ENCODE measurements around the gene ACOX2. TPM values are rescaled to one million over a fixed set of nuclear protein-coding genes. Genes with fewer than 3 reads are reported as not detected.

ACOX2 gene
- total RNA-seq, 1 donor from 2014 or later: 0.91 TPM

DNA sequence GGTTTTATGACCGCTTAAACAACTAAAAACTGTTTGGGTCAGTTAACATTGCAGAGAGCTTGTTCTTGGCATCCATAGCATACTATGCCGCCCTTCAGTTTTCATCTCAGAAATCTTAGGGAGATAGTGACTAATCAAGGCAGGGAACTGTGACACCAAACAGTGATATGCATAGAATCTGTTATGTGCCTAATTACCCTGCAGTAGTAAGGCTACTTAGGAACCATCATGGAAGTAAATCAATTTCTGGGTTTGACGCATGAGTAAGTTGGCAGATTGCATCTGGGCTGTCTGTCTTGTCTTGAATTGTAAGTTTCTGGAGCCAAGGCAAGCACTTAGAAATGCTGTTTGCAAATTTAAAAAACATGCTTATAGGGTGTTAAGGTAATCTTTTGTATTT, 22.6 kb downstream of the ACOX2 start:
- DNase-seq (ENCODE audit: low read depth): no peak

DNA sequence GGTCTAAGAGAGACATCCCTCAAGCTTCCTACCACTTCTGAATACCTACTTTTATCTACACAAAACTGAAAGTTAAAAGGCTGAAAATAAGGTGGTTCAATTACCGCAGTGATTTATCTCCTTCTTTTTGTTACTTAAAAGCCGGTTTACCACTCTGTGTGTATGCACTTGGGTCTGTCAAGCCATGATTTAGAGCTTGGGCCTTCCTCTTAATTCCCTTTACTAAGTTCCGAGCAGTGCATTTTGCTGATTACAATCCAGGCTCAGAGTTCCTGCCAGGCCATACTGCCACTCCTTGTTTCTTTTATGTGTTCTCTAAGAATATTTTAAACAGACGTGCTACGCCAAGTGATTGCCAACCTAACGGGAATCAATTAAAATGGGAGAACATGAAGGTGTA, 28.6 kb downstream of the ACOX2 start:
- DNase-seq (ENCODE audit: low read depth): no peak

DNA sequence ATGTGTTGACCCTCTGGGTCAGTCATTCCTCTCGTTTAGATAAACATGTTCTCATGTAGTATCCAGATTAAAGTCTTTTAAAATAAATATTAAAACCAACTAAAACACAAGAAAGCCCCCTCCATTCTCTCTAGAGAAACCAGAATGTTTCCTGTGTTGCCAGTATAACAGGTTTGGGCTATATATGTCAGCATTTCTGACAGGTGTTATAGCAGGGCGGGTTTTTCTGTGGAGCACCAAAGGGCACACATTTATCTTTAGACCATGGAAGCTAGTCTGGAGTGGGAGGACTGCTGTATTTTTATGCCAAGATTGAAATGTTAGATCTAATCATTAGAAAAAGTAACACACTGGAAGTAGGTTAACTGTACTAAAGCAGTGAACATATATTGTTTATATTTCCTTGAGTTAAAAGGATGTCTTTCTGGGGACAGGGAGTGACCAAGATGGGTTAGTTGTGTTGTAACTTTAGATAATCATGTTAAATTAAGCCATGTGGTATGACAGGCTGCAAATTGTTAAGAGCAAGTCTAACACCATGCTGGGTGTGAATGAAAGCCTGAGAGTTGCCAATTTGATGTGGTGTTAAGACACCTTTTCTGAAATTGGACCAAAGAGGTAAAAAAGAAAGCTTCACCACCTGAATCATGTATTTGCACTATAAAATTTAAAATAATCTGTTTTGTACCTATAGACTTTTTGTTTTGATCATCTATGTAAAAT, 29.5 kb downstream of the ACOX2 start:
- DNase-seq (ENCODE audit: low read depth): peak; percentile 13

DNA sequence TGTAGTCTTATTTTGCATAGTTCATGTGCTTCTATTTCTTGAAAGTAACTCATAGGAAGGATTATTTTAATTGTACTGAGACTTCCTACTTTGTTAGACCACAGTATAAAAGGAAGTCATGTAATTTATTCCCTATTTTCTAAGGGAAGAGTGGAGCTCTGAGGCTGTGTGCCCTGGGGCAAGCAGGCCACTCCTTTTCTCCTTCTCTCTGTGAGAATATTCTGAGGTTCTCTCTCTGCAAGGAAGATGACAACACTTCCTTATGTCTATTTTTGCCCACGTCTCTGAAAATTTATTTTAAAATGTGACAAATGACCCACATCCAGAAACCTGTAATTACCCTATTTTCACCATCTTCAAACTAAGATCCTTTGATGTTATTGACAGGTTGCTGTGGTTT, 34.1 kb downstream of the ACOX2 start:
- no peak for DNase-seq (ENCODE audit: low read depth)

DNA sequence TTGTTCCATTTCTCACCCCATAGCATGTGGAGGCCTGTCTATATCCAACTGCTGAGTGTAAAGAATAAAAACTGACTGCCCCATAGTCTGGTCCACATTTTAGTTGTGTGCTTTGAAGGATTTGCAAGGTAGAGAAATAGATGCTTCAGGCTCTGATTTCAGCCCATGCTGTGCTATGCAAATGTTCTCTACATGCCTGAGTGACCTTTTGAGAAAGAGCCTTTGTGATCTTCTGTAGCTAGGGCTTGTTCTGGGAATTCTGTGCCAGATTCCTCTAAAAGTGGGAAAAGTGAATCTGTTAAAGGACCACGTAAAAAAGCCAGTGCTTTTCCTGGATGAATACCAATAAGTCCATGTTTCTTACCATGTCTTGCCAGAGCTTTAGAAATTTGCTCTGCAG, 39.9 kb downstream of the ACOX2 start:
- DNase-seq (ENCODE audit: low read depth): no peak

DNA sequence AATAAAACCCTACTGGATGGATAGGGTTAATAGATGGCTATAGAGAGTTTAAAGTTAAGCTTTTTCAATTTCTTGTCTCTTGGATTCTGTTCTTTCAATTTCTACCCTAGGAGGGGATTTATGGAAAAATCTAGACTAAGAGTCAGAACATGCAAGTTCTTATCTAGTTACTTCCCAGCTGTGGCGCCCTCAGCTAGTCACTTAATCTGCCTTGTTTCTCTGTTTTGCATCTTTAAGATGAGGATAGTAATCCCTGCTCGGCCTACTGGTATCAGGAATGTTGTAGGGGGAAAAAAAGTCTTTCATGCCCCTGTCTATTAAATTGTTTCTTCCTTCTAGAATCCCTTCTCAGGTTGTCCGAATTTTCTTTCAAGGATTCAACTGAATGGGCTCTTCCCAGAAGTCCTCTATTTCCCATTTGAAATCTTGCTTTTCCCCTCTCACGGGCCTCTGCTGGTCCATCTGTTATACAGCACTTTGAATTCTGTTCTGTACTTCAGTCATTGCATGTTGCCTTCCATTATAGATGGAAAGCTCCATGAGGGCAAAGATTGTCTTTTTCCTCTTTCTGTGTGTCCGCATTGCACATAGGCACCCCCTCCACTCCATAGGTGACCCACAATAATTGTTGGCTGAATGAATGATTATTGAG, 40.7 kb downstream of the ACOX2 start:
- no peak for DNase-seq (ENCODE audit: low read depth)

DNA sequence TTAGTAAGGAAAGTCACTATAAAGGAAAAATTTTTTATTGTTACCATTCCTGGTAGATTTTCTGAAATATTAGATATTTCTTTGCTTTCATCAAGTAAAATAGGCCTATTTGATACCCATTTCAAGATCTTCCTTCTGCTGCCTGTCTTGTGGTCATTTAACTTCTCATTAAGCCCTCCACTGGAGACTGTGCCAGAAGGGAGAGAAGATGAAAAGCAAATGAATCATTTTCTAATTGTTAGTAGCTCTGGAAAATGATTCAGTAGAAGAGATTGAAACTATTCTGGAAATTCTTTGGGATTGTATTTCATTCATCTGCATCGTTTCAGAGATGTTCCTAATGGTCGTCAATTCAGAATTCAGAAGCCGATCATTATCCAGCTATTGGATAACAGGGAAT, 41.9 kb downstream of the ACOX2 start:
- no peak for DNase-seq (ENCODE audit: low read depth)

DNA sequence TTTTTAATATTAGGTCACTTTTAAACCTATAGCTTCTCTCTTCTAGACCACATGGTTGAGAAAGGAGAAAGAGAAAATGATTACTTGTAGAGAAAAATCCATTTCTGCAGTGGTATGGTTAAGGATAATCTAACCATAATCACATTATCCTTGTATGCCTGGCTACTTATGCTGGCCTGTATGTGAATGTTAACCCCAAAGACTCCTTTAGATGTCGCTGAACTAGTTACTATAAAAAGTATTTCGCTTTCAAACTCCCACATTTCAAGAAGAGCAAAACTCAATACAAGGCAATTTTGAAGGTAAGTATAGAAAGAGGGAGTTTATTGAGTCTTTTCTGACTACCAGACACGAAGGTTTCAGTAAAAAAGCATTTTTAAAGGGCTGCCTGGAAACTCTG, 42.9 kb downstream of the ACOX2 start:
- no peak for DNase-seq (ENCODE audit: low read depth)

DNA sequence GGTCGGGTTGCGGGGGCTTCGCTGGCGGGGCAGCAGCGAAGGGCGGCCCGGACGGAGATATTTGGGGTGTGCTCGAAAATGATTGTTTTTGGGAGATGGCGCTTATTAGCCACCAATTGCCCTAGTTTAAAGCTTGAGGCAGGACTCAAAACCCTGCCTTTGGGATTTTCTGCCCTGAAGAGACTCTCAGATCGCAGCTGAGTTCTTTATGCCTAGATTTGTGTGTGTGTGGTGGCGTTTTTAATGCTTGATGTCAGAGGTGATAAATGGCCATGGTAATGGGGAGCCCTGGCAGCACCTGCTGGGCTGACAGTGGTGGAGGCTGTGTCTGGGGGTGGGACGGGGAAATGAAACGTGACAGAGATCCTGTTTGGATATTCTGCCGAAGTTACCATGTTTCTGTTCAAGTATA, 44.5 kb downstream of the ACOX2 start:
- DNase-seq (ENCODE audit: low read depth): peak; percentile 62

DNA sequence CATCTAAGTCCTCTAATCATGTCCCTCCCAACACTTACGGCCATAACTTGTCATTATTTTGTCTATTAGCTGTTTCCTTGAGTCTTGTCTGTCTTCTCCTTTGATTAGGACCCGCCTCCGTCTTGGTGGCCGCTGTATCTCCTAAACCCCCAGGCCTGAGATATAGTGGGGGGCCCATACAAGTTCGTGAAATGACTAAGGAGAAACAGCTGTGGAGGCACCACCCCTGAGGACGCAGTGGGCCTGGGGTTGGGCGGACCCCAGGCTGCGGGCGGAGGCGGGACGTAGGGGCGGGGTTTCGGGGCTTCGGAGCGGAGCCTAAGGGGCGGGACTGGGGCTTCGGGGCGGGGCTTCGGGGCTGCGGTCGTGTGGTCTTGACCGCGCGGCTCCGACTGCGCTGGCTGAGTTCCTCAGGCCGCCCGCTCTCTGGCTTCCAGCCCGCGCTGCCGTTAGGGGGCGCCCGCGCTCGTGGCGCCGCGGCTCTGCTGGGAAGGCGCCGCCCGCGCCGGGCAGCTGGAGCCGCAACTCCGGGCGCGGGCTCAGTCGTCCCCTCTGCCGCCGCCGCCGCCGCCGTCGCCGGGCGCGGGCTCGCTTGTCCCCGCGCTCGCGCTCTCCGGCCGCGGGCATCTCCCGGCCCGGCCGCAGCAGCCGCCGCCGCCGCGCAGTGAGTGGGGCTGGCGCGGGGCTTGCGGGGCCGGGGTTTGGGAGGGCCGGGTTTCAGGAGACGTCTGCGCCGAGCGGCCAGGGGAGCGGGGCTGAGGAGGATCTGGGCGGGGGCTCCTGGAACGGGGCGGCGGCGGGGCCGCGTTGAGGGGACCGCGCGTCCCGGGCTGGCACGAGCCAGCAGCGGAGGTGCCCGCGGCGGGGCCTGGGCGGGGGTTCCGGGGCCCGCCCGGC, 45.2 kb downstream of the ACOX2 start, which contains the start of gene KCTD6:
TSS of gene KCTD6 (plus strand) at position 591 of the 897 bp plus-strand sequence. CDS start 6,660 bp downstream, outside the sequence.
- peak; percentile 93 for DNase-seq (ENCODE audit: low read depth)

DNA sequence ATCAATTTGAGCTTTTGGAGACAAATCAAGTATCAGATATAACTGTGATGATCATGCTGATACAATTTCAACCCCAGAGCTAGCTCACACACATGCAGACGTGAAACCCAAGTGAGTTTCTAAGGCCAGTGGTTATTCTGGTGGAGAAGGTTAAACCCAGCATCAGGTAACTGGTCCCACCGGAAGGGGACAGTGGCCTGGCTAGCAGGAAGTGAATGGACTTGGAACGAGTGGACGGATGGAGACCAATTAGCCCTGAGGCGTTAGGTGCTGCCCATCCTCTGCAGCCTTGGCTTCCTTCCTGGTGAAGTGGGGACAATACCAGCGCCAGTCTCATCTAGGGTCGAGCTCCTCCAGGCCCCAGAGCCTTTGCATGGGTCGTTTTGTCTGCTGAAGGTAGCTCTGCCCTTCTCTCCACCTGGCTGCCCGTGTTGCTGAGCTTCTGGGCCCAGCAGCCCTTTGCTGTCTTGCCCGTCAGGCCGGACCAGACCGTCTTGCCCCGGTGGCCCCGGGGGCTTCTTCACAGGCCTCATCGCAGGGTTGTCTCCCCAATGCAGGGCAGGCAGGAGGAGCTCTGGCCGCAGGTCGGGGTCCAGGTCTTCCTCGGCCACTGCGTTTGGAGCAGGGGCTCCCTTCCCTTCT, 46.0 kb downstream of the ACOX2 start:
- DNase-seq (ENCODE audit: low read depth): no peak

DNA sequence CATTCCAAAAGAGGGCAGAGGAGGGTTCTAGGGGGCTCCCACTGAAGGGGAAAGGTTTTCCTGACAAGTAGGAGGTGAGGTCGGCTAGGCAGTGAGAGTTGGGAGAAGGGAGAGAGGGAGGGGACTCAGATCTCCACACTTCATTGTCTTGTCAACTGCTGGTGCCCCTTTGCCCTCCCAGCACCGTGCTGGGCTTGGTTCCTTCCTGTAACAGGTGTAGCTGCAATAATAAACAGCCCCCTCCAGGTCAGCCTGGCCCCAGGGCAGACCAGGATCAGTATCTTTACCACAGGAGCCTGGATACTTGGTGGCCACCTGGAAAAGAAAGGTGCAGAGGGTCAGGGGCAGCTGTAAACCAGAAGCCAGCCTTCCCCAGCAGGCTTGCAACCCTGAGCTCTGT, 48.0 kb downstream of the ACOX2 start:
- DNase-seq (ENCODE audit: low read depth): no peak

DNA sequence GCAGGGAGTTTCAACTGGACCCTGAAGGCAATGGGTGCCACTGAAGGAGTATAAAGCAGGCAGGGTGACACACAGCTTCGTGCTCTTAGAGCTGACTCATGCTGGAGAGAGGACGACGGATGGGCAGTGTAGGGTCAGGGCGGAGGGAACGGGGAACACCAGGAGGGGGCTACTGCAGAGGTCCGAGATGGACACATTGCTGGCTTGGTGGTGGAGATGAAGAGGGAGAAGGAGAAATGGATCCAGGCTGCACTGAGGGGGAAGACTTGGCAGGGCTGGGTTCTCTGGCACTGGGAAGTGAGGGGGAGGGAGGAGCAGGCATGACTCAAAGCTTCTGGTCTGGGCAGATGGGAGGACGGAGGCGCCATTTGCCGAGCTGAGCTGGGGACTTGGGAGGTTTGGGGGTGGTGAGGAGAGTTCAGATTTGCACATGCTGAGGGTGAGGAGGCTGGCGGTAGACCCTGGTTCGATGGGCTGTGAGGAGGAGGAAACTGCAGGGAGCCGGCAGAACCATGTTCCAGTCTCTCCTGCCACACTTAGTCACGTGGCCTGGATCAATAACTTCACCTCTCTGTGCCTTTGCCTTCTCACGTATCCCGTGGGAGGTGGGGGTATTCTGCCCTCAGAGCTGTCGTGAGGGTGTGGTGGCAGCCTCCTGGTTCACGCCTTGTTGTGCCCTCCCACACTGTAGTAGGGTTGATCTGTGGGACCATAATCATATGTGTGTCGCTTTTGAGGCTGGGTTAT, 49.7 kb downstream of the ACOX2 start:
- peak; percentile 61 for DNase-seq (ENCODE audit: low read depth)

DNA sequence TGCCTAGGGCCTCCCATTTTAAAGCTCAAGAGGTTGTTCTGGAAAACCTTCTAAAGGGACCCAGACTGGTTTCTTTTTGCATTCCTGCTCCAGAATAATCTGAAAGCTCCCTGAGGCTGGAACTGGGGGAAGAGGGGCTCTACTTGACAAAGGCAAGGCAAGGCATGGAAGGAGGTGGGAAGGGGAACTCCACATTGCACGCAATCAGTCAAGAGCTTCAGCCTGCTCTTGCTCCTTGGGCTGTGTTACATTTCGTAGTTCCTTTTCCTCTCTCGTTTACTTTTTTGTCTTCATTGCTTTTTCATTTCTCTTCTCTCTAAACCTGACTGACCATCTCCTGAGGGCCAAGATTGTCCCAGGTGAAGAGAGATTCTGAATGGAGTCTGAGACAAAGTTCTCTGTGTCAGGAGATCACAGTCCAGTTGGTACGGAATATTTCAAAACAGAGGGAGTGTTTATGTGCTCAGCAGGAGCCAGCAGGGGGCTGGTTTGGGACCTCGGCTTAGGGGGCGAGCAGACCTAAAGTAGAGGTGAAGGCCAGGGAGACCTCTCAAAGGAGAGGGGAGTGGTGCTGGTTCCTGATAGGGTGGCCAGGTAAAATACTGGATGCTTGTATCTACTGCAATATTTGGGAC, 51.1 kb downstream of the ACOX2 start:
- no peak for DNase-seq (ENCODE audit: low read depth)

DNA sequence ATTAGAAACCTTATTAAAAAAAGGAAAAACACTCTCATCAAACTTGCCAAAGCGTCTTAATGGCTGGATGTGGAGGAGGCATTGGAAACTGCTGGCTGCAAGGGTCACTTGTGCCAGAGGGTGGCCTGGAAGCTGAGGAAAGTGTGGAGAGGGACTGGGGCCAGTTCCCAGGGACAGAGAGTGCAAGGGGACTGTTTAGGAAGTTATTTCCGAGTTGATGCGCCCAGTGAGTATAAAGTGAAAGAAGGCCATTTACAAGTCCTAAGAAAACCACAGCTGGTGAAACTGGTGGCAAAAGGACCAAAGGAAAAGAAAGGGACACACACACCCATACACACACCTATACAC, 52.3 kb downstream of the ACOX2 start:
- DNase-seq (ENCODE audit: low read depth): no peak

DNA sequence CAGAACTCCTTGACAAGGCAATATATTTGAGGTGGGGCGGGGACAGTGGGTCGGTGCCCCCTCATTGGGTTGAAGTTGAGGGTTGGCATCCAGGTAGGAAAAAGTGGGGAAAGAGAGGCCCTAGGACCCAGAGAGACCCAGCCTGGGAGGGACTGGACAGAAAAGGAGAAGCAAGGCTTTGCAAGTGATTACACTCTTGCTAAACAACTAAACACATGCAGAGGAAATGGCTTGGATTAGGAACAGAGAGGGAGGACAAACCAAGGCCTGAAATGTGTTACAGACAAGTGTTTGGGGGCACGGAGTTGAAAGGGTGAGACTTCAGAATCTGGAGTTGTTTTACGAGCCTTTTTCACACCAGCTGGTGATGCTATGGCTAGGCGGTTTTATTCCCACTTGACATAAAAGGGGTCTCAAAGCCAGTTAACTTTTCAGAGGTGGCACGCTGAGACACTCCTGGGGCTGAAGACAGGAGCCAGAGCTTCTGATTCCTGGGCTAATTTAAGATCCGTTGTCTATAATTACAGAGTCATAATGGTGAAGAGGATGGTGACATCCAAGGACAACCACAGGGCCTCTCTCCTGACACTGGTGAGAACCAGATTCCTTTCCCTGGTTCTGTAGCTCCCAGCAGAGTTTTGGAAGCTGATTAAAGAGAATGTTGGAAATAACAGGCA, 52.8 kb downstream of the ACOX2 start:
- no peak for DNase-seq (ENCODE audit: low read depth)

DNA sequence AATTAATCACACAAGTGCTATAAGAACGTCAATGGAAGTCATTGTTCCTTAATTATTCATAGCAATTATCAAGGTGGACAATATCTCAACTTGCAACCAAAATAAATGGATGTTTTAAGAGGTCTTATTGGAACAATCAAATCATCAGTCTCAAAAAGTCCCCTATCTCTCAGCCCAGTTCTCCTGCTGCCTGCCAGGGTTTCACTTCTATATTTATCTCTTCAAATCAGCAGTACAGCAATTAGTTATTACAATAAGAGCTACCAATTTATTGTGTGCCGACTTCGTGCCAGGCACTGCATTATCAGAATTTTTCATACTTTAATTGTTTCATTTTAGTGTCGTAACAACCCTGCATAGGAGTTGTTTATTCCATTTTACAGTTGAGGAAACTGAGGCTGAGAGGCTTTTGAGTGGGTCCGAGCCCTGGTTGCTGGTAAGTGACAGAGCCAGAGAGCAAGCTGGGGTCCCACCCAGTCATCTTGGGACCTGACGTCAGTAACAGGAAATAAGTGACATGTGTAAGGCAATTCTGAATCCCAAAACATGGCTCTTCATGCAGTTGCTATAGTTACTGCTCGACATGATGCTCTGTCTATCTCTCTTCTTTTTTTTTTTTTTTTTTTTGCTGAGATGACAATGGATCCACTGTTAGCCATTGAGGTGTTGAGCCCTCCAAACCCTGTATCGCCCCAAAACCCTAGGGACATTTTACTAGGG, 53.9 kb downstream of the ACOX2 start:
- no peak for DNase-seq (ENCODE audit: low read depth)

DNA sequence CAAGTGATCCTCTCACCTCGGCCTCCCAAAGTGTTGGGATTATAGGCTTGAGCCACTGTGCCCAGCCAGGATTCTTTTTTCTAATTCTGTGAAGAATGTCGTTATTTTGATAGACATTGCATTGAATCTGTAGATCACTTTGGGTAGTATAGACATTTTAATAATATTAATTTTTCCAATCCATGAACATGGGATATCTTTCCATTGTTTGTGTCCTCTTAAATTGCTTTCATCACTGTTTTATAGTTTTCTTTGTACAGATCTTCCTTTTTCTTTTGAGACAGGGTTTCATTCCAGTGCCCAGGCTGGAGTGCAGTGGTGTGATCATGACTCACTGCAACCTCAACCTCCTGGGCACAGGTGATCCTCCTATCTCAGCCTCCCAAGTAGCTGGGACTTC, 56.7 kb downstream of the ACOX2 start:
- no peak for DNase-seq (ENCODE audit: low read depth)

DNA sequence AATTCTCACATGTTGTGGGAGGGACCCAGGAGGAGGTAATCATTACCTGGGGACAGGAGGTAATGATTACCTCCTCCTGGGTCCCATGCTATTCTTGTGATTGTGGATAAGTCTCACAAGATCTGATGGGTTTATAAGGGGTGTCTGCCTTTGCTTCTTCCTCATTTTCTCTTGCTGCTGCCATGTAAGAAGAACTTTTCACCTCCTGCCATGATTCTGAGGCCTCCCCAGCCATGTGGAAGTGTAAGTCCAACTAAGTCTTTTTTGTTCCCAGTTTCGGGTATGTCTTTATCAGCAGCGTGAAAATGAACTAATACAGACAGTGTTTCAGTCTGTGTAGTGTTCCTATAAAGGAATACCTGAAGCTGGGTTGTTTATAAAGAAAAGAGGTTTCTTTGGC, 58.2 kb downstream of the ACOX2 start:
- DNase-seq (ENCODE audit: low read depth): no peak

Measured in myocyte (in vitro differentiated cells).